PC-9 (cell line): ENCODE data around the gene CCDC137. TPM values are rescaled to one million over a fixed set of nuclear protein-coding genes. Genes with fewer than 3 reads are reported as not detected.
A peak's percentile ranks its signal among the peaks of the same experiment; 100 is the strongest.

Experiments
- BruUV-seq: library from RNA; stranded (reverse); fragments of 400-500 nt; replicated peaks from 2 replicates; lab custom pipeline; 2021; lab: Mats Ljungman, UMichigan
- CTCF ChIA-PET: fragments of 300-600 bp; sonication (Branson Sonifier 250); formaldehyde crosslinking; loops from one replicate; lab custom pipeline; 2022; ENCODE audit warnings: antibody characterized with exemption; lab: Charles Lee
- POLR2A ChIA-PET: fragments of 300-600 bp; sonication (Branson Sonifier 250); formaldehyde crosslinking; loops from one replicate; lab custom pipeline; 2022; ENCODE audit warnings: antibody characterized with exemption; ENCODE audit not compliant: unreplicated experiment; lab: Charles Lee
- DNase-seq, 2 experiments: peaks; one replicate each; pipeline versions ENCODE4 v3.0.0 to v3.0.0-alpha.2; 2015 to 2022; ENCODE audit warnings: mixed read lengths in 1 of 2
- H2AFZ ChIP-seq: fragments of 200-600 bp; sonication (generic); 2 replicates; pipeline ENCODE4 v1.8.1; 2017; ENCODE audit warnings: antibody characterized with exemption
- H3F3A ChIP-seq: fragments of 200-600 bp; sonication (generic); 2 replicates; pipeline ENCODE4 v1.8.1; 2017; ENCODE audit warnings: antibody characterized with exemption, mild to moderate bottlenecking, low read depth; ENCODE audit not compliant: insufficient read depth
- H3K27ac ChIP-seq: fragments of 200-600 bp; sonication (generic); 2 replicates; pipeline ENCODE4 v1.6.1; 2016; ENCODE audit warnings: mixed run types
- H3K27me3 ChIP-seq: fragments of 200-600 bp; sonication (generic); 2 replicates; pipeline ENCODE4 v1.6.1; 2016; ENCODE audit warnings: low read depth, mixed run types; ENCODE audit not compliant: insufficient read depth
- H3K36me3 ChIP-seq: fragments of 200-600 bp; sonication (generic); 2 replicates; pipeline ENCODE4 v1.6.1; 2016; ENCODE audit warnings: low read depth, mixed run types
- H3K4me1 ChIP-seq: fragments of 200-600 bp; sonication (generic); replicated peaks from 2 replicates; pipeline ENCODE4 v1.6.1; 2016; ENCODE audit warnings: mixed run types; ENCODE audit not compliant: insufficient read depth
- H3K4me2 ChIP-seq: fragments of 200-600 bp; sonication (generic); 2 replicates; pipeline ENCODE4 v1.6.1; 2017; ENCODE audit warnings: mixed run types
- H3K4me3 ChIP-seq: fragments of 200-600 bp; sonication (generic); 2 replicates; pipeline ENCODE4 v1.6.1; 2016; ENCODE audit warnings: mixed run types
- H3K79me2 ChIP-seq: fragments of 200-600 bp; sonication (generic); 2 replicates; pipeline ENCODE4 v1.6.1; 2017; ENCODE audit warnings: low read depth, mixed run types
- H3K9me2 ChIP-seq: fragments of 200-600 bp; sonication (generic); 2 replicates; pipeline ENCODE4 v1.8.1; 2017; ENCODE audit warnings: mild to moderate bottlenecking; ENCODE audit not compliant: insufficient read depth
- H3K9me3 ChIP-seq: fragments of 200-600 bp; sonication (generic); 2 replicates; pipeline ENCODE4 v1.8.1; 2016; ENCODE audit warnings: low read depth; ENCODE audit not compliant: insufficient read depth
- H4K20me1 ChIP-seq: fragments of 200-600 bp; sonication (generic); 2 replicates; pipeline ENCODE4 v1.8.1; 2017; ENCODE audit not compliant: insufficient read depth
- EZH2 ChIP-seq: fragments of 200-600 bp; sonication (generic); IDR thresholded peaks from 2 replicates; pipeline ENCODE4 v1.8.0; 2017; ENCODE audit warnings: antibody characterized with exemption, low read depth
- intact Hi-C: fragments of 100-400 bp; cut with micrococcal nuclease; formaldehyde crosslinking; loops from one replicate; pipeline ENCODE4 v1.10.0; 2022; ENCODE audit not compliant: unreplicated experiment
- total RNA-seq: library from RNA; stranded (reverse); gene quantifications from 2 replicates; pipeline ENCODE4 v1.2.3, GENCODE V29; 2021
- TF ChIP-seq, protein P1 (sequence below): fragments of 200-600 bp; sonication (generic); conservative IDR thresholded peaks from 2 replicates; pipeline ENCODE4 v1.6.1; 2017; ENCODE audit warnings: mixed run types, antibody characterized with exemption, mild to moderate bottlenecking, moderate library complexity

The CCDC137 gene
- total RNA-seq, 1 experiment from 2014 or later: 29.3 TPM

GRCh38 chr17:81635431-81635830 lies 31.1 kb upstream of the CCDC137 start:
- peak overlapping the region; percentile 96; the same call in 1 of the 2 replicates for H3K4me3 ChIP-seq
- H3K4me1 ChIP-seq: peaks cover 11% of the 10 kb centered on the region; the same call in 1 of the 2 replicates
- no TSS peak for BruUV-seq
- peak; percentile 59 to 67 for DNase-seq
- no peak overlapping the region for H3K27ac ChIP-seq
- H3K9me3 ChIP-seq: no peaks in the 10 kb centered on the region
- no peaks in the 10 kb centered on the region for H3K36me3 ChIP-seq
- H3K27me3 ChIP-seq: no peaks in the 10 kb centered on the region
- peaks cover 54% of the 10 kb centered on the region for H3K79me2 ChIP-seq
- peaks cover 39% of the 10 kb centered on the region for H4K20me1 ChIP-seq
- ChIA-PET POLR2A (no interaction called here), CTCF (no interaction called here)
- TF ChIP-seq, protein P1, sequence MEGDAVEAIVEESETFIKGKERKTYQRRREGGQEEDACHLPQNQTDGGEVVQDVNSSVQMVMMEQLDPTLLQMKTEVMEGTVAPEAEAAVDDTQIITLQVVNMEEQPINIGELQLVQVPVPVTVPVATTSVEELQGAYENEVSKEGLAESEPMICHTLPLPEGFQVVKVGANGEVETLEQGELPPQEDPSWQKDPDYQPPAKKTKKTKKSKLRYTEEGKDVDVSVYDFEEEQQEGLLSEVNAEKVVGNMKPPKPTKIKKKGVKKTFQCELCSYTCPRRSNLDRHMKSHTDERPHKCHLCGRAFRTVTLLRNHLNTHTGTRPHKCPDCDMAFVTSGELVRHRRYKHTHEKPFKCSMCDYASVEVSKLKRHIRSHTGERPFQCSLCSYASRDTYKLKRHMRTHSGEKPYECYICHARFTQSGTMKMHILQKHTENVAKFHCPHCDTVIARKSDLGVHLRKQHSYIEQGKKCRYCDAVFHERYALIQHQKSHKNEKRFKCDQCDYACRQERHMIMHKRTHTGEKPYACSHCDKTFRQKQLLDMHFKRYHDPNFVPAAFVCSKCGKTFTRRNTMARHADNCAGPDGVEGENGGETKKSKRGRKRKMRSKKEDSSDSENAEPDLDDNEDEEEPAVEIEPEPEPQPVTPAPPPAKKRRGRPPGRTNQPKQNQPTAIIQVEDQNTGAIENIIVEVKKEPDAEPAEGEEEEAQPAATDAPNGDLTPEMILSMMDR: no peak
- TF ChIP-seq EZH2: no peak
- H3K4me2 ChIP-seq: peak overlapping the region; percentile 91
- H3K9me2 ChIP-seq: no peaks in the 10 kb centered on the region
- H2AFZ ChIP-seq: no peak overlapping the region
- peaks cover 10% of the 10 kb centered on the region; the same call in 1 of the 2 replicates for H3F3A ChIP-seq
- intact Hi-C loops: loop anchor here (5.0 kb wide), 2 partner anchors 47 to 77 kb away; partner anchors contain the start of genes ARL16, HGS and SLC25A10

DNA sequence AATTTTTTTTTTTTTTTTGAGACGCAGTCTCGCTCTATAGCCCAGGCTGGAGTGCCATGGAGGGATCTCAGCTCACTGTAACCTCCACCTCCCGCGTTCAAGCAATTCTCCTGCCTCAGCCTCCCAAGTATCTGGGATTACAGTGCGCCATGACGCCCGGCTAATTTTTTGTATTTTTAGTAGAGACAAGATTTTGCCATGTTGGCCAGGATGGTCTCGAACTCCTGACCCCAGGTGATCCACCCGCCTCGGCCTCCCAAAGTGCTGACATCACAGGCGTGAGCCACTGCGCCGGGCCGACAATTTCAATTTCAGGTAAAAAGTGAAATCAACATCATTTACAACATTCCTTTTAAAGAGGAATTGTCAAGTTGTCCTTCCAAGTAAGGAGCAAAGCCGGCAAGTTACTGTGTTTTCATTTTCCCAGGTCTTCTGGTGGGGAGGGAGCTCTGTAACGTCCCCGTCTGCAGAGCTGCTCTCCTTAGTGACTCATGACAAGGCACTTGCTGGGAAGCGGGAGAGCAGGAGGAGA lies 30.5 kb upstream of the CCDC137 start:
- peaks cover 11% of the 10 kb centered on the region; the same call in 1 of the 2 replicates for H3K4me1 ChIP-seq
- no peaks in the 10 kb centered on the region for H3K9me3 ChIP-seq
- peaks cover 10% of the 10 kb centered on the region; the same call in 1 of the 2 replicates for H3F3A ChIP-seq
- no peaks in the 10 kb centered on the region for H3K27me3 ChIP-seq
- TF ChIP-seq, protein P1: no peak
- TF ChIP-seq EZH2: no peak
- BruUV-seq: TSS peak; percentile 50
- H3K79me2 ChIP-seq: peaks cover 54% of the 10 kb centered on the region
- intact Hi-C loops: loop anchor here (5.0 kb wide), 2 partner anchors 46 to 76 kb away; partner anchors contain the start of genes ARL16, HGS and SLC25A10
- no peaks in the 10 kb centered on the region for H3K9me2 ChIP-seq
- peak overlapping the region; percentile 96 for H3K4me3 ChIP-seq
- H3K36me3 ChIP-seq: no peaks in the 10 kb centered on the region
- H3K27ac ChIP-seq: peak overlapping the region; percentile 71
- POLR2A ChIA-PET: interaction anchor here (0.6 to 0.7 kb wide), 2 partner anchors 23 to 135 kb away, joined by 4 to 9 read pairs; no protein-coding TSS in a partner anchor
- H4K20me1 ChIP-seq: peaks cover 38% of the 10 kb centered on the region
- peak overlapping the region; percentile 91 for H3K4me2 ChIP-seq
- H2AFZ ChIP-seq: peak overlapping the region; percentile 66; the same call in 1 of the 2 replicates
- CTCF ChIA-PET: interaction anchor here (0.6 kb wide), 1 partner anchor 186 kb away, joined by 4 read pairs; no protein-coding TSS in a partner anchor
- DNase-seq: peak in 1 of 2 experiments; percentile 52

GRCh38 chr17:81636505-81637288 lies 29.8 kb upstream of the CCDC137 start, which contains the start of the genes NPLOC4 and TSPAN10:
NPLOC4 (minus strand) TSS chr17:81637112; CDS start chr17:81636930, 182 bp downstream.
TSPAN10 (plus strand) TSS chr17:81637196; CDS start chr17:81642413, 5,217 bp downstream.
- Histone ChIP-seq H3K36me3 (no peaks in the 10 kb centered on the region), H3F3A (peaks cover 10% of the 10 kb centered on the region; the same call in 1 of the 2 replicates), H4K20me1 (peaks cover 38% of the 10 kb centered on the region), H3K4me1 (peaks cover 11% of the 10 kb centered on the region; the same call in 1 of the 2 replicates), H2AFZ (peak within 1 kb of the TSS; percentile 85), H3K4me3 (peak within 1 kb of the TSS; percentile 96), H3K79me2 (peaks cover 50% of the 10 kb centered on the region), H3K9me3 (no peaks in the 10 kb centered on the region), H3K27ac (peak within 1 kb of the TSS; percentile 71), H3K27me3 (no peaks in the 10 kb centered on the region), H3K4me2 (peak within 1 kb of the TSS; percentile 91), H3K9me2 (no peaks in the 10 kb centered on the region)
- ChIA-PET POLR2A (interaction anchor here (0.6 to 0.7 kb wide), 4 partner anchors 23 to 686 kb away, joined by 4 to 9 read pairs (median 4); no protein-coding TSS in a partner anchor), CTCF (interaction anchor here (0.6 kb wide), 1 partner anchor 186 kb away, joined by 4 read pairs; no protein-coding TSS in a partner anchor)
- TF ChIP-seq, protein P1: no peak
- TF ChIP-seq EZH2: no peak
- no TSS peak for BruUV-seq
- intact Hi-C loops: loop anchor here (1.0 to 5.0 kb wide), 3 partner anchors 30 to 76 kb away; partner anchors contain the start of genes ARL16, CCDC137, HGS and OXLD1
- peak; percentile 41 to 92 for DNase-seq
